ENCODE measurements around the gene LMO1.

Gene LMO1

GRCh38 chr11:8203414-8203715 is 60.3 kb downstream of the LMO1 start:
- no peak for DNase-seq

DNA sequence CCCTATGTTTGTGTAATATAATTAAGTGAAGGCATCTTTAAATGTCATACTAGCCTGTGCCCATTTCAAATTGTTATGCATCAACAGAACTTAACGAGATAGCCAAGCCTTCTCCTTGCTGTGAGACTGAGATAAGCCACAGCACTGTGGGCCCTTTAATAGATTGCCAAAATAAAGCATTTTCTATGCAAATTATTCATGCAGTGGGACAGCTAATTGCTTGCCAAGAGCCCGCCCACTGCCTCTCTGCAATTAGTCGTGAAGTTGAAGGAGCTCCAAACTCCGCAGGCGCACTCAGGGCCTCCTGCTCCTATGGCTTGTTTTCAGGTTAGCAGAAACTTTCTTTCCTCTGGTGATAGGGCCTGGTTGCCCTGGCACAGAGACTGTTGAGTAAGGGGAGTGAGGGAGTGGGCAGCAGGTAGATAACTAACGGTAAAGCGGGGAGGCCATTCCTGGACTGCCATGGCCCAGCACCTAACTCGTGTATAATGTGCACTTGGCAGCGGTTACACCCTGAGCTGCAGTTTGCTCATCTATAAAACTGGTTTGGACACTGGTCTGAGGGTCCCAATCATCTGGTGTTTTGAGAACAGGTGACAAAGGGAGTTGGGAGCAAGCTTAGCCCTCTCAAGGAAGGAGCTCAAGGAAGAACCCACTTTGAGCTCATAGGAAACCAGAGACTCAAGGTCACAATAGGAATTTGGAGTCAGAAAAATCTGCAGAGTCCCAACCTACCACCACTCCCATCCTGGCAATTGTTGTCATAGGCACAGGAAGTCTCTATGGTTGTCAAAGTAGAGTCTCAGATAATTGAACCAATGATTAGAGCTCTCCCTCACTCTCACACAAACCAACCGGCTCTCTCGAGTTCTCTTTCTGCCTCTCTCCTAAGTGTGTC is 60.9 kb downstream of the LMO1 start:
- peak; percentile 95 for DNase-seq

- DNase-seq, result peak; percentile 79
Measured at GRCh38 chr11:8201644-8202365, 61.9 kb downstream of the LMO1 start.

- DNase-seq, result no peak
Measured at GRCh38 chr11:8199676-8200075, 64.0 kb downstream of the LMO1 start.

GRCh38 chr11:8196749-8197148 is 66.9 kb downstream of the LMO1 start:
- DNase-seq, result no peak

GRCh38 chr11:8194956-8195355 is 68.7 kb downstream of the LMO1 start:
- no peak for DNase-seq

- DNase-seq, result no peak
Measured at GRCh38 chr11:8192896-8193209, 70.8 kb downstream of the LMO1 start.

DNA sequence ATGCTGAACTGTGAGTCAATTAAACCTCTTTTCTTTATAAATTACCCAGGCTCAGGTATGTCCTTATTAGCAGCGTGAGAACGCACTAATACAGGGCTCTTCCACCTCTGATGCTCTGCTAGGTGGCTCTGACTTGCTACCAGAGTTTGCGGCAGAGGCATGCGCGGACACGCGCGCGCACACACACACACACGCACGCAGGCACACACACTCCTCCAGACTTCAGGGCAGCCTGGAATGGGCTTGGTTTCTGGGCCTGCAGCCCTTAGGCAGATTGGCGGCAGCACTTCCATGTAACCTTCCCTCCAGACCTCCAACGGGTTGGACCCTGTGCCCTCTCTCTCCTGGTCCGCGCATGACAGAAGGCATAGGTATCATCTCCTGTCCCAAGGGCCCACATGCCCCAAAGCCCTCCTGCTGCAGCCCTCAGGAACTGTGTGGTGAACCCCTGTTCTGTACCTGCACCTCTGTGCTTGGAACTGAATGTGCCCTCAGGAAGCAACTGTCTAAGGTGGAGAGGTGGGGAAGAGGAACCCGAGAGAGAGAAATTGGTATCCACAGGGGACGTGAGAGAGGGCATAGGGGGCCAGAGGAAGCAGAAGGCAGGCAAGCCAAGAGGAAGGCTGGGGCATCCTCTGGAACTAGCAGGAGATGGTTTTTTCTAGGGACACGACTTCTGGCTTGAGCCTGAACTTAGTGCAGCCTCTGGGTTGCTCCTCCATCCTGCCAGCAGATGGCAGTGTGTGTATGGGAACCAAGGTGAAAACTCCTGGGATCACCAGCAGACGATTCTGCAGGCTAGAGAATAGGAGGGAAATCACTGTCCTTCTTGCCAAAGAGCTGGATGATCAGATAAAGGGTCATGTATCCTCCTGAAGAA is 71.4 kb downstream of the LMO1 start:
- DNase-seq, result peak; percentile 88

DNA sequence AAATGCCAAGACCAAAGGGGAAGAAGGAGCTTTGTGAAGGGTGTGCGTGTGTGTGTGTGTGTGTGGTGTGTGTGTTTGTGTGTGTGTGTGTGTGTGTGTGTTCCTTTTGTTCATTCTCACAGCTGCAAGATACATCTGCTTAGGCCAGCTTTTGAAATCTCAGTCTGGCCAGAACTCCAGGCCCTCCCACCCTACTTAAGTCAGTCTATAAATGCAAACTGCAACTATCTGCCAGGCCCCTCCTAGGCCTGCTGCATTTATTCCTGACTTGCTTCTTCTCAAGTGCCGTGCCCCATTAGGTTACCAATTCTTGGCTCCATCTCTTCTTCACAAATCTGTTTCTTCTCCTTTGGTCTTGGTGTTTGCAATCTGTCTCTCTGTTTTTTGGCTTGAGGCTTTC is 73.2 kb downstream of the LMO1 start:
- no peak for DNase-seq

DNA sequence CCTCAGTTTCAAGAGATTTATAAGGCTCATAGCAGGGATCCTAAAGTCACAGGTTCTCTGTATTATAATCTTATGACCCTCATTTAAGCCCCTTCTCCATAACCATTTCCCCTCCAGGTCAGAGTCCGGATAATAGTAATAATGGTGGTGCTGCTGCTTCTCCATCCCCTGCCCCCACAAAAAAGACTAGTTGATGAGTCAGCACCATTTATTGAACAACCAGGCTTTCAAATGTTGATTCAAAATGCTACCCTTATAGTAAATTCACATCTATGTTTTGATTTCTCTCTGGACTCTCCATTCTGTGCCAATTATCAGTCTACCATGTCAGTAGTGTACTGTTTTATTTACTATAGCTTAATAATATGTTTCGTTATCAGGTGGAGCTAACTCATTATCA is 77.2 kb downstream of the LMO1 start:
- no peak for DNase-seq

- DNase-seq, result no peak
Measured at GRCh38 chr11:8183111-8183510, 80.6 kb downstream of the LMO1 start.

DNA sequence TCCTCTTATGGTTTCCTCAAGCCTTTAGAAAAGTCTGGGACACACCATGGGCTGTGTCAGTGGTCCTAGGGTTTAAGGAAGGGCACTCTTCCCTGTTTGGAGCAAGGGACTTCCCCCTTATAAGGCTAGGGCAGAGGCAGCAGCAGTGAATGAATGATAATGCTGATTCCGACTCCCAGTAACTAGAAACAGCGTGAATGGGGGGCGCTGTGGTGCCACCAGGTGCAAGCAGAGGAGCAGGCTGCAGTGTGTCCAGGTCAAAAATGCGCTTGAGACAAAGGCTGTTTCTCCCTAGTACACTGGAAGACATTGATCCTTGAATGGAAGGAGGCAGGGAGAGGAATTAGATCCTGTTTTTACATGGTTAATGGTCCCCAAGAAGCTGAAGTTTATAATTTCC is 83.2 kb downstream of the LMO1 start:
- no peak for DNase-seq

DNA sequence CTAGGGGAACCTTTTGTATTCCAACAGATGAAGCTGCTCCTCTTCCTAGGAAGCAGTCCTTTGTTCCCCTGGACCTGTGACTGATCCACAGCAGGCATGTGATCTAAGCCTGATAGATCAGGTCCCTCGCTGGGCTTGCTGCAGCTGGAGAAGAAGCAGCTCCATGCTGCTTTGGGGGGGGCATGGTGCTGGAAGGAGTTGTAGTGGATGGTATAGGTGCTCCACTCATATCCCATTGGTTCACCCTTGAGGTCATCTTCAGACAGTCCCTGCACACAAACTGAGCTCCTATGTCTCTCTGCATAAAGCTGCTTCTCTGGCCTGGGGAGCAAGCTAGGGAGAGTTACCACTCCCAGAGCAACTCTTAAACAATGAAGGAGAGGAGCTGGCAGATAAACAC is 85.4 kb downstream of the LMO1 start:
- no peak for DNase-seq

- DNase-seq, result no peak
Measured at GRCh38 chr11:8177136-8177535, 86.5 kb downstream of the LMO1 start.
